ENCODE data around the gene EPS15. TPM values are rescaled to one million over a fixed set of nuclear protein-coding genes. Genes with fewer than 3 reads are reported as not detected.
"Not testable (repeated sequence)": the region's sequence is repeated elsewhere in the genome, so short reads cannot be mapped to it uniquely, and the experiment has no call there.

Gene EPS15
- total RNA-seq, 1 experiment from 2014 or later: 37.1 TPM

DNA sequence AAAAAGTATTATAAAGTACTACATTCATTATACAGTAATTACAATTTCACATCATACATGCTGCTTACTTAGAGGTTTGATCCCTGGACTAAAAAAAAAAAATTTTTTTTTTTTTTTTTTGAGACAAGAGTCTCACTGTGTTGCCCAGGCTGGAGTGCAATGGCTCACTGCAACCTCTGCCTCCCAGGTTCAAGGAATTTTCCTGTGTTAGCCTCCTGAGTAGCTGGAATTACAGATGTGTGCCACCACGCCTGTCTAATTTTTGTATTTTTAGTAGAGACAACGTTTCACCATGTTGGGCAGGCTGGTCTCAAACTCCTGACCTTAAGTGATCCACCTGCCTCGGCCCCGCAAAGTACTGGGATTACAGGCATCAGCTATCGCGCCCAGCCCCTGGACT lies 81.7 kb downstream of the EPS15 start:
- POLR2A ChIA-PET; DNase-seq (ENCODE audit: low spot score); H3K9me3 Mint-ChIP-seq; H3K27me3 Mint-ChIP-seq (ENCODE audit: low read depth); H3K27ac Mint-ChIP-seq; CTCF ChIA-PET; H3K4me3 Mint-ChIP-seq; ATAC-seq; H3K36me3 Mint-ChIP-seq: not testable (repeated sequence)
- H3K4me1 Mint-ChIP-seq: peaks cover 13% of the 10 kb centered on the region
- TF ChIP-seq ZNF121 (CRISPR knock-in tag; IDR thresholded peaks at IDR 0.05): peak; percentile 47; the same call in 1 of the 2 replicates

DNA sequence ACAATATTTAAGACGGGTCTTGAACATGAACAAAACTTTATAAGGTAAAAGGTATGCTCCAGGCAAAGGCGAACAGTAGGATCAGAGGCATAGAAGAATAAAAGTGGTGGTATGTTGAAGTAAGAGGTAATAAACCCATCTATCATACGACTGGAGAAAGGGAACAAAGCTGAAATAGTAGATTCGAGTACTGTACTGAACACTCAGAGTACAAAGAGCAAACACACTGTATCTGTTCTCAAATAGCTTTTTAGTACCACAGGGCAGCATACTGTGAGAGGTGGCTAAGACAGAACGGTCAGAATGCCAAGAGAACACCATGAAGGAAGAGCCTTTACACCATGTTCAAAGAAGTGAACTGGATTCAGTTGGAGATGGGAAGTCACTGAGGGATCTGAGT lies 83.2 kb downstream of the EPS15 start:
- no peak overlapping the region for H3K4me3 Mint-ChIP-seq
- no peaks in the 10 kb centered on the region for H3K27me3 Mint-ChIP-seq (ENCODE audit: low read depth)
- CTCF ChIA-PET: no interaction called here
- DNase-seq (ENCODE audit: low spot score) (no peak), ATAC-seq (no peak)
- no peaks in the 10 kb centered on the region for H3K9me3 Mint-ChIP-seq
- peak overlapping the region; percentile 21 for H3K27ac Mint-ChIP-seq
- TF ChIP-seq, protein P1, sequence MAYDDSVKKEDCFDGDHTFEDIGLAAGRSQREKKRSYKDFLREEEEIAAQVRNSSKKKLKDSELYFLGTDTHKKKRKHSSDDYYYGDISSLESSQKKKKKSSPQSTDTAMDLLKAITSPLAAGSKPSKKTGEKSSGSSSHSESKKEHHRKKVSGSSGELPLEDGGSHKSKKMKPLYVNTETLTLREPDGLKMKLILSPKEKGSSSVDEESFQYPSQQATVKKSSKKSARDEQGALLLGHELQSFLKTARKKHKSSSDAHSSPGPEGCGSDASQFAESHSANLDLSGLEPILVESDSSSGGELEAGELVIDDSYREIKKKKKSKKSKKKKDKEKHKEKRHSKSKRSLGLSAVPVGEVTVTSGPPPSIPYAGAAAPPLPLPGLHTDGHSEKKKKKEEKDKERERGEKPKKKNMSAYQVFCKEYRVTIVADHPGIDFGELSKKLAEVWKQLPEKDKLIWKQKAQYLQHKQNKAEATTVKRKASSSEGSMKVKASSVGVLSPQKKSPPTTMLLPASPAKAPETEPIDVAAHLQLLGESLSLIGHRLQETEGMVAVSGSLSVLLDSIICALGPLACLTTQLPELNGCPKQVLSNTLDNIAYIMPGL (CRISPR knock-in tag; IDR thresholded peaks at IDR 0.05): no peak
- TF ChIP-seq NR1H2 (CRISPR knock-in tag; IDR thresholded peaks at IDR 0.05) (no peak), GTF2I (CRISPR knock-in tag; conservative IDR thresholded peaks at IDR 0.05) (no peak), RORB (CRISPR knock-in tag; IDR thresholded peaks at IDR 0.05) (no peak), TEAD4 (CRISPR knock-in tag; IDR thresholded peaks at IDR 0.05) (no peak), PRRX2 (CRISPR knock-in tag; IDR thresholded peaks at IDR 0.05) (no peak), FOXJ3 (CRISPR knock-in tag; IDR thresholded peaks at IDR 0.05; ENCODE audit: borderline replicate concordance) (no peak), HMGA2 (CRISPR knock-in tag; IDR thresholded peaks at IDR 0.05) (no peak)
- TF ChIP-seq, protein P2, sequence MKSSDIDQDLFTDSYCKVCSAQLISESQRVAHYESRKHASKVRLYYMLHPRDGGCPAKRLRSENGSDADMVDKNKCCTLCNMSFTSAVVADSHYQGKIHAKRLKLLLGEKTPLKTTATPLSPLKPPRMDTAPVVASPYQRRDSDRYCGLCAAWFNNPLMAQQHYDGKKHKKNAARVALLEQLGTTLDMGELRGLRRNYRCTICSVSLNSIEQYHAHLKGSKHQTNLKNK (CRISPR knock-in tag; IDR thresholded peaks at IDR 0.05): no peak
- TF ChIP-seq, protein P3, sequence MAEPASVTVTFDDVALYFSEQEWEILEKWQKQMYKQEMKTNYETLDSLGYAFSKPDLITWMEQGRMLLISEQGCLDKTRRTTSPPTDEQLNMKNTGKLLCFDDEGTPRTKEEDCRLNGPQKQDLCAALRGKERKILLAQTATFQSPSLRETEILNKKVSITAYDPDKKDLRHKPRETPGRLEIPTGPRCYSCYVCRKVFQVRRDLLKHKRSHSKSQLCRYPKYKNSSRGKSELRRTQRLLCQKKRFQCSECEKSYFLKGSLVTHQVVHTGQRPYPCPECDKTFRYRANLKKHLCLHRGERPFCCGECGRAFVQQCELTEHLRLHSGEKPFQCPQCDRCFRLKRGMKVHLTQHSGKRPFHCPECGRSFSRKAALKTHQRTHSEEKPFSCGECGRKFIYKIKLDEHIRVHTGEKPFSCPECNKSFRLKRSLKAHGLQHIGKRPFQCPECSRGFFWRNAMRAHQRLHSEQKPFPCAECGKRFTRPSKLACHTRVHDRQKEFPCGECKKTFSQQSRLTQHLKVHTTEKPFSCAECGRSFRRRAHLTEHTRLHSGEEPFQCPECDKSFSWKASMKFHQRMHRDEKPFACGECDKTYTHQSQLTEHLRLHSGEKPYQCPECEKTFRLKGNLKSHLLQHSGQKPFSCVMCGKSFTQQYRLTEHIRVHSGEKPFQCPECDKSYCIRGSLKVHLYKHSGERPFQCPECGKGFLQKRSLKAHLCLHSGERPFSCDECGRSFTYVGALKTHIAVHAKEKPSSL (CRISPR knock-in tag; conservative IDR thresholded peaks at IDR 0.05): no peak
- TF ChIP-seq, protein P4, sequence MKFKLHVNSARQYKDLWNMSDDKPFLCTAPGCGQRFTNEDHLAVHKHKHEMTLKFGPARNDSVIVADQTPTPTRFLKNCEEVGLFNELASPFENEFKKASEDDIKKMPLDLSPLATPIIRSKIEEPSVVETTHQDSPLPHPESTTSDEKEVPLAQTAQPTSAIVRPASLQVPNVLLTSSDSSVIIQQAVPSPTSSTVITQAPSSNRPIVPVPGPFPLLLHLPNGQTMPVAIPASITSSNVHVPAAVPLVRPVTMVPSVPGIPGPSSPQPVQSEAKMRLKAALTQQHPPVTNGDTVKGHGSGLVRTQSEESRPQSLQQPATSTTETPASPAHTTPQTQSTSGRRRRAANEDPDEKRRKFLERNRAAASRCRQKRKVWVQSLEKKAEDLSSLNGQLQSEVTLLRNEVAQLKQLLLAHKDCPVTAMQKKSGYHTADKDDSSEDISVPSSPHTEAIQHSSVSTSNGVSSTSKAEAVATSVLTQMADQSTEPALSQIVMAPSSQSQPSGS (CRISPR knock-in tag; IDR thresholded peaks at IDR 0.05; ENCODE audit: borderline replicate concordance, low read depth): no peak
- TF ChIP-seq, protein P5, sequence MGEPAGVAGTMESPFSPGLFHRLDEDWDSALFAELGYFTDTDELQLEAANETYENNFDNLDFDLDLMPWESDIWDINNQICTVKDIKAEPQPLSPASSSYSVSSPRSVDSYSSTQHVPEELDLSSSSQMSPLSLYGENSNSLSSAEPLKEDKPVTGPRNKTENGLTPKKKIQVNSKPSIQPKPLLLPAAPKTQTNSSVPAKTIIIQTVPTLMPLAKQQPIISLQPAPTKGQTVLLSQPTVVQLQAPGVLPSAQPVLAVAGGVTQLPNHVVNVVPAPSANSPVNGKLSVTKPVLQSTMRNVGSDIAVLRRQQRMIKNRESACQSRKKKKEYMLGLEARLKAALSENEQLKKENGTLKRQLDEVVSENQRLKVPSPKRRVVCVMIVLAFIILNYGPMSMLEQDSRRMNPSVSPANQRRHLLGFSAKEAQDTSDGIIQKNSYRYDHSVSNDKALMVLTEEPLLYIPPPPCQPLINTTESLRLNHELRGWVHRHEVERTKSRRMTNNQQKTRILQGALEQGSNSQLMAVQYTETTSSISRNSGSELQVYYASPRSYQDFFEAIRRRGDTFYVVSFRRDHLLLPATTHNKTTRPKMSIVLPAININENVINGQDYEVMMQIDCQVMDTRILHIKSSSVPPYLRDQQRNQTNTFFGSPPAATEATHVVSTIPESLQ (CRISPR knock-in tag; IDR thresholded peaks at IDR 0.05): no peak
- TF ChIP-seq, protein P6, sequence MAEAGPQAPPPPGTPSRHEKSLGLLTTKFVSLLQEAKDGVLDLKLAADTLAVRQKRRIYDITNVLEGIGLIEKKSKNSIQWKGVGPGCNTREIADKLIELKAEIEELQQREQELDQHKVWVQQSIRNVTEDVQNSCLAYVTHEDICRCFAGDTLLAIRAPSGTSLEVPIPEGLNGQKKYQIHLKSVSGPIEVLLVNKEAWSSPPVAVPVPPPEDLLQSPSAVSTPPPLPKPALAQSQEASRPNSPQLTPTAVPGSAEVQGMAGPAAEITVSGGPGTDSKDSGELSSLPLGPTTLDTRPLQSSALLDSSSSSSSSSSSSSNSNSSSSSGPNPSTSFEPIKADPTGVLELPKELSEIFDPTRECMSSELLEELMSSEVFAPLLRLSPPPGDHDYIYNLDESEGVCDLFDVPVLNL (CRISPR knock-in tag; IDR thresholded peaks at IDR 0.05; ENCODE audit: borderline replicate concordance, low read depth): no peak
- TF ChIP-seq, protein P7, sequence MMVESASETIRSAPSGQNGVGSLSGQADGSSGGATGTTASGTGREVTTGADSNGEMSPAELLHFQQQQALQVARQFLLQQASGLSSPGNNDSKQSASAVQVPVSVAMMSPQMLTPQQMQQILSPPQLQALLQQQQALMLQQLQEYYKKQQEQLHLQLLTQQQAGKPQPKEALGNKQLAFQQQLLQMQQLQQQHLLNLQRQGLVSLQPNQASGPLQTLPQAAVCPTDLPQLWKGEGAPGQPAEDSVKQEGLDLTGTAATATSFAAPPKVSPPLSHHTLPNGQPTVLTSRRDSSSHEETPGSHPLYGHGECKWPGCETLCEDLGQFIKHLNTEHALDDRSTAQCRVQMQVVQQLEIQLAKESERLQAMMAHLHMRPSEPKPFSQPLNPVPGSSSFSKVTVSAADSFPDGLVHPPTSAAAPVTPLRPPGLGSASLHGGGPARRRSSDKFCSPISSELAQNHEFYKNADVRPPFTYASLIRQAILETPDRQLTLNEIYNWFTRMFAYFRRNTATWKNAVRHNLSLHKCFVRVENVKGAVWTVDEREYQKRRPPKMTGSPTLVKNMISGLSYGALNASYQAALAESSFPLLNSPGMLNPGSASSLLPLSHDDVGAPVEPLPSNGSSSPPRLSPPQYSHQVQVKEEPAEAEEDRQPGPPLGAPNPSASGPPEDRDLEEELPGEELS (CRISPR knock-in tag; IDR thresholded peaks at IDR 0.05): no peak
- TF ChIP-seq, protein P8, sequence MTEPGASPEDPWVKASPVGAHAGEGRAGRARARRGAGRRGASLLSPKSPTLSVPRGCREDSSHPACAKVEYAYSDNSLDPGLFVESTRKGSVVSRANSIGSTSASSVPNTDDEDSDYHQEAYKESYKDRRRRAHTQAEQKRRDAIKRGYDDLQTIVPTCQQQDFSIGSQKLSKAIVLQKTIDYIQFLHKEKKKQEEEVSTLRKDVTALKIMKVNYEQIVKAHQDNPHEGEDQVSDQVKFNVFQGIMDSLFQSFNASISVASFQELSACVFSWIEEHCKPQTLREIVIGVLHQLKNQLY (CRISPR knock-in tag; IDR thresholded peaks at IDR 0.05): no peak
- no peaks in the 10 kb centered on the region; the same call in 1 of the 2 replicates for H3K36me3 Mint-ChIP-seq
- POLR2A ChIA-PET: no interaction called here
- peaks cover 13% of the 10 kb centered on the region for H3K4me1 Mint-ChIP-seq
